Measurements from ENCODE around the gene ZEB2.

DNA sequence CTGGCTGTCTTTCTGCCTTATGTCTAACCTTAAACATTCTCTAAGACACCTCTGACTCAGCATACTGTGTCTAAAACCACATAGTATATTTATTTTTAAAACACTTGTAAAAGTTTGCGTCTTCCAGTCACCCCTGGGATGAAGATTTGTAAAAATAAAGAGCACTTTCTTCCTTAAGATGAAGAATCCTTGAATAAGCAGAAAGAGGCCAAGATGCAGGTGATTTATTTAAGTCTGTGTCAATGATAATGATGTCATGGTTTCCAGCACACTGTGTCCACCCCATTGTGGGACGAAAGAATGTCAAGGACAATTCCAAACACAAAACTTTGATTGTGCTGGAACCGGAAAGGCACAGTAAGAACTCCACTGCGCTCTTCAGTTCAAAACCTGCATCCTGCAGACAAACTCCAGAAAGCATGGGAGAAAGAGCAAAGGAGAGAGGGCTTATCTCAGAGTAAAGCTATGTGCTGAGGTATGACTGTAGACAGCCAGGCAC, 92.9 kb downstream of the ZEB2 start:
- TF ChIP-seq, protein P1, sequence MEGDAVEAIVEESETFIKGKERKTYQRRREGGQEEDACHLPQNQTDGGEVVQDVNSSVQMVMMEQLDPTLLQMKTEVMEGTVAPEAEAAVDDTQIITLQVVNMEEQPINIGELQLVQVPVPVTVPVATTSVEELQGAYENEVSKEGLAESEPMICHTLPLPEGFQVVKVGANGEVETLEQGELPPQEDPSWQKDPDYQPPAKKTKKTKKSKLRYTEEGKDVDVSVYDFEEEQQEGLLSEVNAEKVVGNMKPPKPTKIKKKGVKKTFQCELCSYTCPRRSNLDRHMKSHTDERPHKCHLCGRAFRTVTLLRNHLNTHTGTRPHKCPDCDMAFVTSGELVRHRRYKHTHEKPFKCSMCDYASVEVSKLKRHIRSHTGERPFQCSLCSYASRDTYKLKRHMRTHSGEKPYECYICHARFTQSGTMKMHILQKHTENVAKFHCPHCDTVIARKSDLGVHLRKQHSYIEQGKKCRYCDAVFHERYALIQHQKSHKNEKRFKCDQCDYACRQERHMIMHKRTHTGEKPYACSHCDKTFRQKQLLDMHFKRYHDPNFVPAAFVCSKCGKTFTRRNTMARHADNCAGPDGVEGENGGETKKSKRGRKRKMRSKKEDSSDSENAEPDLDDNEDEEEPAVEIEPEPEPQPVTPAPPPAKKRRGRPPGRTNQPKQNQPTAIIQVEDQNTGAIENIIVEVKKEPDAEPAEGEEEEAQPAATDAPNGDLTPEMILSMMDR (IDR thresholded peaks at IDR 0.05) = no peak
- TF ChIP-seq, protein P2, sequence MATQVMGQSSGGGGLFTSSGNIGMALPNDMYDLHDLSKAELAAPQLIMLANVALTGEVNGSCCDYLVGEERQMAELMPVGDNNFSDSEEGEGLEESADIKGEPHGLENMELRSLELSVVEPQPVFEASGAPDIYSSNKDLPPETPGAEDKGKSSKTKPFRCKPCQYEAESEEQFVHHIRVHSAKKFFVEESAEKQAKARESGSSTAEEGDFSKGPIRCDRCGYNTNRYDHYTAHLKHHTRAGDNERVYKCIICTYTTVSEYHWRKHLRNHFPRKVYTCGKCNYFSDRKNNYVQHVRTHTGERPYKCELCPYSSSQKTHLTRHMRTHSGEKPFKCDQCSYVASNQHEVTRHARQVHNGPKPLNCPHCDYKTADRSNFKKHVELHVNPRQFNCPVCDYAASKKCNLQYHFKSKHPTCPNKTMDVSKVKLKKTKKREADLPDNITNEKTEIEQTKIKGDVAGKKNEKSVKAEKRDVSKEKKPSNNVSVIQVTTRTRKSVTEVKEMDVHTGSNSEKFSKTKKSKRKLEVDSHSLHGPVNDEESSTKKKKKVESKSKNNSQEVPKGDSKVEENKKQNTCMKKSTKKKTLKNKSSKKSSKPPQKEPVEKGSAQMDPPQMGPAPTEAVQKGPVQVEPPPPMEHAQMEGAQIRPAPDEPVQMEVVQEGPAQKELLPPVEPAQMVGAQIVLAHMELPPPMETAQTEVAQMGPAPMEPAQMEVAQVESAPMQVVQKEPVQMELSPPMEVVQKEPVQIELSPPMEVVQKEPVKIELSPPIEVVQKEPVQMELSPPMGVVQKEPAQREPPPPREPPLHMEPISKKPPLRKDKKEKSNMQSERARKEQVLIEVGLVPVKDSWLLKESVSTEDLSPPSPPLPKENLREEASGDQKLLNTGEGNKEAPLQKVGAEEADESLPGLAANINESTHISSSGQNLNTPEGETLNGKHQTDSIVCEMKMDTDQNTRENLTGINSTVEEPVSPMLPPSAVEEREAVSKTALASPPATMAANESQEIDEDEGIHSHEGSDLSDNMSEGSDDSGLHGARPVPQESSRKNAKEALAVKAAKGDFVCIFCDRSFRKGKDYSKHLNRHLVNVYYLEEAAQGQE (IDR thresholded peaks at IDR 0.05; ENCODE audit: insufficient read depth in 1 of 2, low read depth in 2 of 2, low read length in 1 of 2) = no peak

Data from Panc1 (cell line).